AG09319 (cell line): ENCODE measurements around the gene ADAMTS17.
"Not testable (repeated sequence)": the region's sequence is repeated elsewhere in the genome, so short reads cannot be mapped to it uniquely, and the experiment has no call there.

Experiments
- DNase-seq: peaks from one replicate; pipeline ENCODE4 v3.0.0-alpha.2; 2010; ENCODE audit warnings: low read depth; ENCODE audit errors: extremely low read depth
- CTCF ChIP-seq: IDR thresholded peaks from 2 replicates; pipeline ENCODE4 v1.5.1; 2011; ENCODE audit warnings: low read depth, mild to moderate bottlenecking, inconsistent platforms, low read length, moderate library complexity

ADAMTS17 gene

DNA sequence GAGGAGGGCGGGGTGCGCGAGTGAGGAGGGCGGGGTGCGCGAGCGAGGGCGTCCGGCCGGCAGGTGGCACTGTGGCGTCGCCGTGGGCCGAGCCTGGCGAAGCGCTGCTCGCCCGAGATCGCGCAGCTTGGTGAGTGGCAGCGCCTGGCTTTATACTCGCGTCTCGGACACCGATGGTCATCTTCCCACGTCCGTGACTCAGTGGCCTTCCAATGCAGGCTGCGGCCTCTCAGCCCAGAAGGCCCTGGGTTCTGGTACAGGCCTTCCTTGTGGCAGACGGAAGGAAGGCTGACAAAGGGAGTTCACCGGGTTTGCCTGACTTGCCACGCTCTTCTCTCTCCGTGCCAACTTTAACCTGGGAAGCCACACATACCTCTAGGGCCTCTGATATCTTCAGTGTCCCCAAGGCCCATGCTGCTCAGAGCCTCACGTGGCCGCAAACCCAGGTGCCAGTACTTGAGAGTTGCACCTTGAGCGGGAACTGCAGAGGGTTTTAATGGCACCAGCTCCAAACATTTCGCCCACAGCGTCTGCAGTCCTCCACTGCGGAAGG is 413.3 kb downstream of the ADAMTS17 start:
- peak; percentile 41 for TF ChIP-seq CTCF
- peak; percentile 34 for DNase-seq

DNA sequence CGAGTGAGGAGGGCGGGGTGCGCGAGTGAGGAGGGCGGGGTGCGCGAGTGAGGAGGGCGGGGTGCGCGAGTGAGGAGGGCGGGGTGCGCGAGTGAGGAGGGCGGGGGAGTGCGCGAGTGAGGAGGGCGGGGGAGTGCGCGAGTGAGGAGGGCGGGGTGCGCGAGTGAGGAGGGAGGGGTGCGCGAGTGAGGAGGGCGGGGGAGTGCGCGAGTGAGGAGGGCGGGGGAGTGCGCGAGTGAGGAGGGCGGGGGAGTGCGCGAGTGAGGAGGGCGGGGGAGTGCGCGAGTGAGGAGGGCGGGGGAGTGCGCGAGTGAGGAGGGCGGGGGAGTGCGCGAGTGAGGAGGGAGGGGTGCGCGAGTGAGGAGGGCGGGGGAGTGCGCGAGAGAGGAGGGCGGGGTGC is 415.2 kb downstream of the ADAMTS17 start:
- DNase-seq = not testable (repeated sequence)

- DNase-seq = no peak
- no peak for TF ChIP-seq CTCF
Observed at GRCh38 chr15:99925661-99926461, 415.9 kb downstream of the ADAMTS17 start.

DNA sequence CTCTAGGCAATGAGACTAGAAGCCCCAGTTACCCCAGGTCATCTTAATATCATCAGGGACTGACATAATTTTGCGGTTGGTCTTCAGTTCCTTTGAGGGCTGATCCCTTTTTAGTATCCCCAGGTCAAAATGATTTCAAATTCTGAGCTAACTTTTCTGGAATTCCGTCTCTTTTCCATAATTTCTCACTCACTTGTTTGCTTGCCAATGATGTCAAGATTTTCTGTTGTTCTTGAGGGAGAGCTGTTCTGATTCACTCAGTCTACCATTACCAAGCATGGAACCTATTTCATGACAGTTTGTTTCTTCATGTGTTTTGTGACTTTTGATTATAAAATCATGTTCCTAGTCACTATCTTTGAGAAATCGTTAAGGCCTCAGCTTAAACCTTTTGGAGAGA is 418.1 kb downstream of the ADAMTS17 start:
- TF ChIP-seq CTCF = no peak
- DNase-seq = no peak
